Hepatocyte (in vitro differentiated cells): Measurements from ENCODE around the gene MPV17.

Source experiments
- CTCF ChIP-seq: fragments of 200-600 bp; sonication (generic); IDR thresholded peaks from 2 replicates; pipeline ENCODE4 v1.5.1; 2016; ENCODE audit warnings: antibody characterized with exemption, mild to moderate bottlenecking; ENCODE audit not compliant: poor library complexity
- EZH2 ChIP-seq: fragments of 200-600 bp; sonication (generic); IDR thresholded peaks from 2 replicates; pipeline ENCODE4 v1.6.1; 2016; ENCODE audit warnings: antibody characterized with exemption, mild to moderate bottlenecking, borderline replicate concordance

- TF ChIP-seq CTCF (no peak), EZH2 (no peak)
Observed at GRCh38 chr2:27322766-27323595, at the start of gene MPV17.
